MCF 10A (cell line): ENCODE results near the gene PROC. TPM values are rescaled to one million over a fixed set of nuclear protein-coding genes. Genes with fewer than 3 reads are reported as not detected.

Source experiments
- BruUV-seq: library from RNA; stranded (reverse); fragments of 400-500 nt; replicated peaks from 2 replicates; lab custom pipeline; 2021; lab: Mats Ljungman, UMichigan
- CTCF ChIA-PET: fragments of 300-600 bp; sonication (Branson Sonifier 250); formaldehyde crosslinking; extraction: SDS; loops from one replicate; lab custom pipeline; 2021; ENCODE audit warnings: antibody characterized with exemption, inconsistent platforms; lab: Yijun Ruan, JAX
- POLR2A ChIA-PET: fragments of 300-600, 350-650 bp; sonication (Branson Sonifier 250); formaldehyde crosslinking; extraction: SDS; loops from one replicate; lab custom pipeline; 2020; ENCODE audit warnings: antibody characterized with exemption, inconsistent platforms; lab: Yijun Ruan, JAX
- DNase-seq: peaks from one replicate; pipeline ENCODE4 v3.0.0-alpha.2; 2018; ENCODE audit not compliant: unreplicated experiment
- H3K27ac Mint-ChIP-seq: one replicate; pipeline ENCODE4 v1.8.0; 2022; ENCODE audit warnings: mild to moderate bottlenecking, low read depth, mixed read lengths; ENCODE audit not compliant: unreplicated experiment
- H3K27me3 Mint-ChIP-seq: one replicate; pipeline ENCODE4 v1.8.0; 2022; ENCODE audit warnings: mixed read lengths; ENCODE audit not compliant: insufficient read depth, unreplicated experiment
- H3K36me3 Mint-ChIP-seq: one replicate; pipeline ENCODE4 v1.8.0; 2022; ENCODE audit warnings: mild to moderate bottlenecking, moderate library complexity, mixed read lengths; ENCODE audit not compliant: insufficient read depth, unreplicated experiment
- H3K4me1 Mint-ChIP-seq: one replicate; pipeline ENCODE4 v1.8.0; 2022; ENCODE audit warnings: mixed read lengths; ENCODE audit not compliant: insufficient read depth, unreplicated experiment
- H3K4me3 Mint-ChIP-seq: one replicate; pipeline ENCODE4 v1.8.0; 2022; ENCODE audit warnings: mild to moderate bottlenecking, moderate library complexity, mixed read lengths; ENCODE audit not compliant: unreplicated experiment
- H3K9me3 Mint-ChIP-seq: one replicate; pipeline ENCODE4 v1.8.0; 2022; ENCODE audit warnings: mixed read lengths; ENCODE audit not compliant: unreplicated experiment
- intact Hi-C: fragments of 100-400 bp; cut with micrococcal nuclease; formaldehyde crosslinking; loops from 2 replicates; pipeline ENCODE4 v1.14.1; 2022
- total RNA-seq: library from RNA; stranded (reverse); gene quantifications from 2 replicates; pipeline ENCODE4 v1.2.3, GENCODE V29; 2022
- TF ChIP-seq, protein P1 (sequence below): fragments of 200-600 bp; IDR thresholded peaks from one replicate; pipeline ENCODE4 v1.8.0; 2022; ENCODE audit warnings: antibody characterized with exemption, mild to moderate bottlenecking; ENCODE audit not compliant: unreplicated experiment

Gene PROC
- total RNA-seq, 1 experiment from 2014 or later: not detected

DNA sequence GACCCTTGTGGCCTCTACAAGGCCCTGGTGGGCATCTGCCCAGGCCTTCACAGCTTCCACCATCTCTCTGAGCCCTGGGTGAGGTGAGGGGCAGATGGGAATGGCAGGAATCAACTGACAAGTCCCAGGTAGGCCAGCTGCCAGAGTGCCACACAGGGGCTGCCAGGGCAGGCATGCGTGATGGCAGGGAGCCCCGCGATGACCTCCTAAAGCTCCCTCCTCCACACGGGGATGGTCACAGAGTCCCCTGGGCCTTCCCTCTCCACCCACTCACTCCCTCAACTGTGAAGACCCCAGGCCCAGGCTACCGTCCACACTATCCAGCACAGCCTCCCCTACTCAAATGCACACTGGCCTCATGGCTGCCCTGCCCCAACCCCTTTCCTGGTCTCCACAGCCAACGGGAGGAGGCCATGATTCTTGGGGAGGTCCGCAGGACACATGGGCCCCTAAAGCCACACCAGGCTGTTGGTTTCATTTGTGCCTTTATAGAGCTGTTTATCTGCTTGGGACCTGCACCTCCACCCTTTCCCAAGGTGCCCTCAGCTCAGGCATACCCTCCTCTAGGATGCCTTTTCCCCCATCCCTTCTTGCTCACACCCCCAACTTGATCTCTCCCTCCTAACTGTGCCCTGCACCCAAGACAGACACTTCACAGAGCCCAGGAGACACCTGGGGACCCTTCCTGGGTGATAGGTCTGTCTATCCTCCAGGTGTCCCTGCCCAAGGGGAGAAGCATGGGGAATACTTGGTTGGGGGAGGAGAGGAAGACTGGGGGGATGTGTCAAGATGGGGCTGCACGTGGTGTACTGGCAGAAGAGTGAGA lies 2.0 kb downstream of the PROC start:
- ChIA-PET POLR2A (interaction anchor here (1.0 kb wide), 1 partner anchor 96 kb away, joined by 3 read pairs; no protein-coding TSS in a partner anchor), CTCF (interaction anchor here (0.8 to 1.3 kb wide), 3 partner anchors 19 to 59 kb away, joined by 4 to 5 read pairs (median 4); no protein-coding TSS in a partner anchor)
- Mint-ChIP-seq H3K27me3 (peaks cover 25% of the 10 kb centered on the region), H3K4me1 (peaks cover 15% of the 10 kb centered on the region), H3K9me3 (no peaks in the 10 kb centered on the region), H3K4me3 (no peak overlapping the region), H3K27ac (no peak overlapping the region), H3K36me3 (no peaks in the 10 kb centered on the region)
- TF ChIP-seq, protein P1, sequence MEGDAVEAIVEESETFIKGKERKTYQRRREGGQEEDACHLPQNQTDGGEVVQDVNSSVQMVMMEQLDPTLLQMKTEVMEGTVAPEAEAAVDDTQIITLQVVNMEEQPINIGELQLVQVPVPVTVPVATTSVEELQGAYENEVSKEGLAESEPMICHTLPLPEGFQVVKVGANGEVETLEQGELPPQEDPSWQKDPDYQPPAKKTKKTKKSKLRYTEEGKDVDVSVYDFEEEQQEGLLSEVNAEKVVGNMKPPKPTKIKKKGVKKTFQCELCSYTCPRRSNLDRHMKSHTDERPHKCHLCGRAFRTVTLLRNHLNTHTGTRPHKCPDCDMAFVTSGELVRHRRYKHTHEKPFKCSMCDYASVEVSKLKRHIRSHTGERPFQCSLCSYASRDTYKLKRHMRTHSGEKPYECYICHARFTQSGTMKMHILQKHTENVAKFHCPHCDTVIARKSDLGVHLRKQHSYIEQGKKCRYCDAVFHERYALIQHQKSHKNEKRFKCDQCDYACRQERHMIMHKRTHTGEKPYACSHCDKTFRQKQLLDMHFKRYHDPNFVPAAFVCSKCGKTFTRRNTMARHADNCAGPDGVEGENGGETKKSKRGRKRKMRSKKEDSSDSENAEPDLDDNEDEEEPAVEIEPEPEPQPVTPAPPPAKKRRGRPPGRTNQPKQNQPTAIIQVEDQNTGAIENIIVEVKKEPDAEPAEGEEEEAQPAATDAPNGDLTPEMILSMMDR: no peak
- no TSS peak for BruUV-seq
- DNase-seq: no peak
- intact Hi-C loops: no loop called here

- no TSS peak for BruUV-seq
- CTCF ChIA-PET: interaction anchor here (0.6 kb wide), 1 partner anchor 12 kb away, joined by 3 read pairs; no protein-coding TSS in a partner anchor
- no peak for DNase-seq
- POLR2A ChIA-PET: interaction anchor here (1.0 kb wide), 1 partner anchor 25 kb away, joined by 3 read pairs; no protein-coding TSS in a partner anchor
- H3K4me1 Mint-ChIP-seq: peaks cover 15% of the 10 kb centered on the region
- H3K27ac Mint-ChIP-seq: no peak overlapping the region
- intact Hi-C loops: no loop called here
- H3K4me3 Mint-ChIP-seq: no peak overlapping the region
- H3K9me3 Mint-ChIP-seq: no peaks in the 10 kb centered on the region
- H3K36me3 Mint-ChIP-seq: no peaks in the 10 kb centered on the region
- H3K27me3 Mint-ChIP-seq: peaks cover 25% of the 10 kb centered on the region
- TF ChIP-seq, protein P1: no peak
Observed at GRCh38 chr2:127421116-127421800, 3.0 kb downstream of the PROC start.

- H3K27me3 Mint-ChIP-seq: peaks cover 25% of the 10 kb centered on the region
- intact Hi-C loops: no loop called here
- no TSS peak for BruUV-seq
Observed at GRCh38 chr2:127421871-127422558, 3.8 kb downstream of the PROC start.

More at GRCh38 chr2:127421871-127422558, 3.8 kb downstream of the PROC start:
- no peak overlapping the region for H3K27ac Mint-ChIP-seq
- H3K4me3 Mint-ChIP-seq: no peak overlapping the region
- H3K9me3 Mint-ChIP-seq: no peaks in the 10 kb centered on the region
- no peak for DNase-seq
- ChIA-PET POLR2A (interaction anchor here (1.0 kb wide), 1 partner anchor 25 kb away, joined by 3 read pairs; no protein-coding TSS in a partner anchor), CTCF (no interaction called here)
- H3K4me1 Mint-ChIP-seq: peaks cover 7% of the 10 kb centered on the region
- TF ChIP-seq, protein P1: no peak
- H3K36me3 Mint-ChIP-seq: no peaks in the 10 kb centered on the region
